HG03159 (cell line): ENCODE measurements around the gene CCDC188.

Source experiments
- ATAC-seq: cut with Tn5 transposase; IDR thresholded peaks from one replicate; pipeline ENCODE4 v1.9.1; 2021; ENCODE audit warnings: mild to moderate bottlenecking, moderate library complexity; ENCODE audit not compliant: unreplicated experiment

The CCDC188 gene

GRCh38 chr22:20108757-20109230 is 42.1 kb downstream of the CCDC188 start:
- no peak for ATAC-seq

- no peak for ATAC-seq
Observed at GRCh38 chr22:20107951-20108756, 42.7 kb downstream of the CCDC188 start.

- ATAC-seq: no peak
Observed at GRCh38 chr22:20107471-20107901, 43.4 kb downstream of the CCDC188 start.

GRCh38 chr22:20106849-20107237 is 44.0 kb downstream of the CCDC188 start:
- ATAC-seq: no peak

- no peak for ATAC-seq
Observed at GRCh38 chr22:20106205-20106848, 44.5 kb downstream of the CCDC188 start.

- no peak for ATAC-seq
Observed at GRCh38 chr22:20105456-20106204, 45.2 kb downstream of the CCDC188 start.

GRCh38 chr22:20102203-20102780 is 48.6 kb downstream of the CCDC188 start:
- ATAC-seq: no peak

- no peak for ATAC-seq
Observed at GRCh38 chr22:20101638-20102037, 49.2 kb downstream of the CCDC188 start.

- ATAC-seq: no peak
Observed at GRCh38 chr22:20099099-20099711, 51.6 kb downstream of the CCDC188 start.
